Ectodermal cell (in vitro differentiated cells): ENCODE measurements around the gene COL4A3.

Experiments
- H3K27ac ChIP-seq: 2 replicates; pipeline ENCODE4 v1.7.0; 2013; ENCODE audit warnings: mild to moderate bottlenecking, low read depth, low read length; ENCODE audit not compliant: insufficient read depth, poor library complexity, severe bottlenecking
- H3K27me3 ChIP-seq: 2 replicates; pipeline ENCODE4 v1.7.0; 2013; ENCODE audit warnings: mild to moderate bottlenecking, low read length; ENCODE audit not compliant: insufficient read depth, control insufficient read depth, poor library complexity, severe bottlenecking
- H3K36me3 ChIP-seq: one replicate; pipeline ENCODE4 v1.7.0; 2013; ENCODE audit warnings: low read length; ENCODE audit not compliant: control insufficient read depth, insufficient read depth
- H3K4me1 ChIP-seq: one replicate; pipeline ENCODE4 v1.7.0; 2013; ENCODE audit warnings: low read length; ENCODE audit not compliant: control insufficient read depth, insufficient read depth
- H3K4me3 ChIP-seq: 2 replicates; pipeline ENCODE4 v1.7.0; 2013; ENCODE audit warnings: low read depth, low read length, control low read depth; ENCODE audit not compliant: insufficient read depth
- H3K9me3 ChIP-seq: 2 replicates; pipeline ENCODE4 v1.7.0; 2013; ENCODE audit warnings: mild to moderate bottlenecking, low read length, moderate library complexity; ENCODE audit not compliant: control insufficient read depth
- WGBS, 2 experiments: methylation state at CpG; one replicate each; pipeline ENCODE4 v1.1.7; 2013; ENCODE audit warnings: missing lambda C conversion rate in 2 of 2; 5-methylcytosine and 5-hydroxymethylcytosine counted together

COL4A3 gene

GRCh38 chr2:227228061-227228667 lies 63.7 kb downstream of the COL4A3 start:
- Histone ChIP-seq H3K9me3 (no peaks in the 10 kb centered on the region), H3K4me3 (no peak overlapping the region), H3K27me3 (no peaks in the 10 kb centered on the region), H3K27ac (no peak overlapping the region), H3K36me3 (no peaks in the 10 kb centered on the region), H3K4me1 (no peaks in the 10 kb centered on the region)
- 87% methylated on average over 14 of the region's 14 CpGs for WGBS, 2 experiments

- WGBS, 2 experiments, result 83 to 100% methylated on average over 1 of the region's 2 CpGs
These were observed 65.7 kb downstream of the COL4A3 start for GRCh38 chr2:227230151-227230550.

GRCh38 chr2:227234429-227234828 lies 70.0 kb downstream of the COL4A3 start:
- Histone ChIP-seq H3K9me3 (no peaks in the 10 kb centered on the region), H3K4me1 (no peaks in the 10 kb centered on the region), H3K36me3 (no peaks in the 10 kb centered on the region), H3K27ac (no peak overlapping the region), H3K4me3 (no peak overlapping the region), H3K27me3 (no peaks in the 10 kb centered on the region)
- 97 to 99% methylated on average over 2 of the region's 2 CpGs for WGBS, 2 experiments

More at GRCh38 chr2:227230151-227230550, 65.7 kb downstream of the COL4A3 start:
- Histone ChIP-seq H3K36me3 (no peaks in the 10 kb centered on the region), H3K27me3 (no peaks in the 10 kb centered on the region), H3K4me3 (no peak overlapping the region), H3K27ac (no peak overlapping the region), H3K4me1 (no peaks in the 10 kb centered on the region), H3K9me3 (no peaks in the 10 kb centered on the region)

- 70 to 91% methylated on average over 2 to 3 of the region's 5 CpGs for WGBS, 2 experiments
- no peak overlapping the region for H3K27ac ChIP-seq
- H3K27me3 ChIP-seq, result no peaks in the 10 kb centered on the region
These were observed 73.4 kb downstream of the COL4A3 start for GRCh38 chr2:227237786-227238185.

GRCh38 chr2:227238238-227239237 lies 74.1 kb downstream of the COL4A3 start:
- Histone ChIP-seq H3K9me3 (no peaks in the 10 kb centered on the region), H3K4me1 (no peaks in the 10 kb centered on the region), H3K36me3 (no peaks in the 10 kb centered on the region), H3K4me3 (no peak overlapping the region), H3K27me3 (no peaks in the 10 kb centered on the region), H3K27ac (no peak overlapping the region)
- WGBS, 2 experiments, result 39 to 44% methylated on average over 5 to 6 of the region's 10 CpGs

More at GRCh38 chr2:227237786-227238185, 73.4 kb downstream of the COL4A3 start:
- Histone ChIP-seq H3K4me1 (no peaks in the 10 kb centered on the region), H3K9me3 (no peaks in the 10 kb centered on the region), H3K4me3 (no peak overlapping the region), H3K36me3 (no peaks in the 10 kb centered on the region)

- Histone ChIP-seq H3K27ac (no peak overlapping the region), H3K27me3 (no peaks in the 10 kb centered on the region), H3K4me1 (no peaks in the 10 kb centered on the region), H3K36me3 (no peaks in the 10 kb centered on the region), H3K9me3 (no peaks in the 10 kb centered on the region), H3K4me3 (no peak overlapping the region)
- WGBS, 2 experiments, result 69 to 90% methylated on average over 2 of the region's 2 CpGs
These were observed 76.6 kb downstream of the COL4A3 start for GRCh38 chr2:227241005-227241404.

- H3K27ac ChIP-seq, result no peak overlapping the region
- no peaks in the 10 kb centered on the region for H3K36me3 ChIP-seq
- no peaks in the 10 kb centered on the region for H3K27me3 ChIP-seq
- 88 to 95% methylated on average over 2 of the region's 2 CpGs for WGBS, 2 experiments
- no peak overlapping the region for H3K4me3 ChIP-seq
- no peaks in the 10 kb centered on the region for H3K9me3 ChIP-seq
- H3K4me1 ChIP-seq, result no peaks in the 10 kb centered on the region
These were observed 84.5 kb downstream of the COL4A3 start for GRCh38 chr2:227248876-227249275.

GRCh38 chr2:227252831-227253230 lies 88.4 kb downstream of the COL4A3 start:
- no peaks in the 10 kb centered on the region for H3K9me3 ChIP-seq
- 91 to 93% methylated on average over 2 of the region's 2 CpGs for WGBS, 2 experiments
- no peak overlapping the region for H3K27ac ChIP-seq
- no peaks in the 10 kb centered on the region for H3K36me3 ChIP-seq
- no peaks in the 10 kb centered on the region for H3K27me3 ChIP-seq
- no peaks in the 10 kb centered on the region for H3K4me1 ChIP-seq
- no peak overlapping the region for H3K4me3 ChIP-seq

GRCh38 chr2:227256605-227257004 lies 92.2 kb downstream of the COL4A3 start:
- Histone ChIP-seq H3K27ac (no peak overlapping the region), H3K27me3 (no peaks in the 10 kb centered on the region), H3K4me1 (no peaks in the 10 kb centered on the region), H3K36me3 (no peaks in the 10 kb centered on the region), H3K9me3 (no peaks in the 10 kb centered on the region), H3K4me3 (no peak overlapping the region)

GRCh38 chr2:227257820-227258219 lies 93.4 kb downstream of the COL4A3 start:
- H3K4me1 ChIP-seq, result no peaks in the 10 kb centered on the region
- 92 to 94% methylated on average over 5 of the region's 5 CpGs for WGBS, 2 experiments
- no peak overlapping the region for H3K27ac ChIP-seq
- H3K4me3 ChIP-seq, result no peak overlapping the region
- H3K9me3 ChIP-seq, result no peaks in the 10 kb centered on the region
- H3K36me3 ChIP-seq, result no peaks in the 10 kb centered on the region
- no peaks in the 10 kb centered on the region for H3K27me3 ChIP-seq
